Measurements from ENCODE around the gene TTLL8. TPM values are rescaled to one million over a fixed set of nuclear protein-coding genes. Genes with fewer than 3 reads are reported as not detected.

The TTLL8 gene
- polyA plus RNA-seq, 2 of the 4 experiments (the other 2 are of a cell fraction): not detected

- Histone ChIP-seq H3K9me3 (no peaks in the 10 kb centered on the region), H3K4me3 (no peak overlapping the region), H3K4me1 (no peaks in the 10 kb centered on the region), H3K27ac (no peak overlapping the region), H3K4me2 (no peak overlapping the region)
- no peak for ATAC-seq
- WGBS (ENCODE audit: missing lambda C conversion rate): 40% methylated on average over 5 of the region's 5 CpGs
- TF ChIP-seq TFCP2L1 (CRISPR knock-in tag; IDR thresholded peaks at IDR 0.05) (no peak), PHF8 (IDR thresholded peaks at IDR 0.05; ENCODE audit: borderline replicate concordance, low read depth) (no peak), CHD2 (IDR thresholded peaks at IDR 0.05; ENCODE audit: low read length, partially characterized antibody) (no peak), EHMT2 (IDR thresholded peaks at IDR 0.05; ENCODE audit: low read depth) (no peak), CHD4 (IDR thresholded peaks at IDR 0.05; ENCODE audit: borderline replicate concordance) (no peak), MAFK (IDR thresholded peaks at IDR 0.05; ENCODE audit: partially characterized antibody) (no peak), EHF (CRISPR knock-in tag; IDR thresholded peaks at IDR 0.05) (no peak), CEBPB (IDR thresholded peaks at IDR 0.05) (no peak), HOXB13 (CRISPR knock-in tag; IDR thresholded peaks at IDR 0.05; ENCODE audit: low read depth) (no peak), BHLHE40 (IDR thresholded peaks at IDR 0.05; ENCODE audit: low read depth, low read length) (no peak), HES2 (IDR thresholded peaks at IDR 0.05) (no peak)
- TF ChIP-seq, protein P1, sequence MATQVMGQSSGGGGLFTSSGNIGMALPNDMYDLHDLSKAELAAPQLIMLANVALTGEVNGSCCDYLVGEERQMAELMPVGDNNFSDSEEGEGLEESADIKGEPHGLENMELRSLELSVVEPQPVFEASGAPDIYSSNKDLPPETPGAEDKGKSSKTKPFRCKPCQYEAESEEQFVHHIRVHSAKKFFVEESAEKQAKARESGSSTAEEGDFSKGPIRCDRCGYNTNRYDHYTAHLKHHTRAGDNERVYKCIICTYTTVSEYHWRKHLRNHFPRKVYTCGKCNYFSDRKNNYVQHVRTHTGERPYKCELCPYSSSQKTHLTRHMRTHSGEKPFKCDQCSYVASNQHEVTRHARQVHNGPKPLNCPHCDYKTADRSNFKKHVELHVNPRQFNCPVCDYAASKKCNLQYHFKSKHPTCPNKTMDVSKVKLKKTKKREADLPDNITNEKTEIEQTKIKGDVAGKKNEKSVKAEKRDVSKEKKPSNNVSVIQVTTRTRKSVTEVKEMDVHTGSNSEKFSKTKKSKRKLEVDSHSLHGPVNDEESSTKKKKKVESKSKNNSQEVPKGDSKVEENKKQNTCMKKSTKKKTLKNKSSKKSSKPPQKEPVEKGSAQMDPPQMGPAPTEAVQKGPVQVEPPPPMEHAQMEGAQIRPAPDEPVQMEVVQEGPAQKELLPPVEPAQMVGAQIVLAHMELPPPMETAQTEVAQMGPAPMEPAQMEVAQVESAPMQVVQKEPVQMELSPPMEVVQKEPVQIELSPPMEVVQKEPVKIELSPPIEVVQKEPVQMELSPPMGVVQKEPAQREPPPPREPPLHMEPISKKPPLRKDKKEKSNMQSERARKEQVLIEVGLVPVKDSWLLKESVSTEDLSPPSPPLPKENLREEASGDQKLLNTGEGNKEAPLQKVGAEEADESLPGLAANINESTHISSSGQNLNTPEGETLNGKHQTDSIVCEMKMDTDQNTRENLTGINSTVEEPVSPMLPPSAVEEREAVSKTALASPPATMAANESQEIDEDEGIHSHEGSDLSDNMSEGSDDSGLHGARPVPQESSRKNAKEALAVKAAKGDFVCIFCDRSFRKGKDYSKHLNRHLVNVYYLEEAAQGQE (IDR thresholded peaks at IDR 0.05): no peak
- TF ChIP-seq, protein P2, sequence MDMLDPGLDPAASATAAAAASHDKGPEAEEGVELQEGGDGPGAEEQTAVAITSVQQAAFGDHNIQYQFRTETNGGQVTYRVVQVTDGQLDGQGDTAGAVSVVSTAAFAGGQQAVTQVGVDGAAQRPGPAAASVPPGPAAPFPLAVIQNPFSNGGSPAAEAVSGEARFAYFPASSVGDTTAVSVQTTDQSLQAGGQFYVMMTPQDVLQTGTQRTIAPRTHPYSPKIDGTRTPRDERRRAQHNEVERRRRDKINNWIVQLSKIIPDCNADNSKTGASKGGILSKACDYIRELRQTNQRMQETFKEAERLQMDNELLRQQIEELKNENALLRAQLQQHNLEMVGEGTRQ (IDR thresholded peaks at IDR 0.05): no peak
- TF ChIP-seq, protein P3, sequence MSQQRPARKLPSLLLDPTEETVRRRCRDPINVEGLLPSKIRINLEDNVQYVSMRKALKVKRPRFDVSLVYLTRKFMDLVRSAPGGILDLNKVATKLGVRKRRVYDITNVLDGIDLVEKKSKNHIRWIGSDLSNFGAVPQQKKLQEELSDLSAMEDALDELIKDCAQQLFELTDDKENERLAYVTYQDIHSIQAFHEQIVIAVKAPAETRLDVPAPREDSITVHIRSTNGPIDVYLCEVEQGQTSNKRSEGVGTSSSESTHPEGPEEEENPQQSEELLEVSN (IDR thresholded peaks at IDR 0.05; ENCODE audit: borderline replicate concordance, low read depth): no peak
- ChIA-PET POLR2A (no interaction called here), CTCF (no interaction called here)
- no peak for FAIRE-seq
- no peak for DNase-seq (ENCODE audit: low read depth in 1 of 2, low spot score in 1 of 2)
Measured at GRCh38 chr22:50086526-50086925, 28.4 kb upstream of the TTLL8 start.

- ATAC-seq: no peak
Measured at GRCh38 chr22:50085211-50085972, 27.3 kb upstream of the TTLL8 start, which contains the start of gene MLC1. MLC1 (minus strand) TSS chr22:50085426; CDS start chr22:50084902, 524 bp downstream.

DNA sequence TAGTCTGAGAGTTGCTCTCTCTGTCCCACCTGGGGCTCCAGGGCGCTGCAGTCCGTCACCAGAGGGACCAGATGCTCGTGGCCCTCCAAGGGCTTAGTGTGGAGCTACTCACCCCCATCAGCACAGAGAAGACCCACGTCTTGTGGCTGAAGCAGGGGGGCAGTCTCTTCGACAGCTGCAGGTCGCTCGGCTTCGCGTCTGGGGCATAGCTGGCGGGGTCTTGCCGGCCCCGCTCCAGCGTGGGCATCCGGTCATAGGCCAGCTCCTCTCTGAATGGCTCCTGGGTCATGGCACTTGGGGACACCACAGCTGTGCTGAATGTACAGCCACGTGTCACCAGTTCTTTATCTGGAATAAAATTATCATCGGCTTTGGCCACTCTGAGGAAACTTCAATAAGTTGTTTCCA is 26.5 kb upstream of the TTLL8 start:
- no peak overlapping the region for H3K4me2 ChIP-seq
- H3K4me3 ChIP-seq: no peak overlapping the region
- H3K27ac ChIP-seq: no peak overlapping the region
- POLR2A ChIA-PET: no interaction called here
- no peaks in the 10 kb centered on the region for H3K9me3 ChIP-seq
- FAIRE-seq: no peak
- WGBS (ENCODE audit: missing lambda C conversion rate): 67% methylated on average over 8 of the region's 16 CpGs
- DNase-seq (ENCODE audit: low read depth in 1 of 2, low spot score in 1 of 2): no peak
- ATAC-seq: no peak
- CTCF ChIA-PET: no interaction called here
- no peaks in the 10 kb centered on the region for H3K4me1 ChIP-seq
- TF ChIP-seq HEYL (CRISPR knock-in tag; IDR thresholded peaks at IDR 0.05): no peak
- no peak for TF ChIP-seq ESRRA (IDR thresholded peaks at IDR 0.05; ENCODE audit: borderline replicate concordance, low read length)
- TF ChIP-seq KDM1A (IDR thresholded peaks at IDR 0.05; ENCODE audit: low read depth): no peak
- TF ChIP-seq, protein P1 (IDR thresholded peaks at IDR 0.05): no peak
- no peak for TF ChIP-seq GATA3 (IDR thresholded peaks at IDR 0.05; ENCODE audit: borderline replicate concordance)
- TF ChIP-seq HOXA7 (CRISPR knock-in tag; IDR thresholded peaks at IDR 0.05): no peak
- TF ChIP-seq CBX8 (IDR thresholded peaks at IDR 0.05): no peak
- no peak for TF ChIP-seq RNF2 (IDR thresholded peaks at IDR 0.05; ENCODE audit: borderline replicate concordance, low read depth)
- no peak for TF ChIP-seq CHD2 (IDR thresholded peaks at IDR 0.05; ENCODE audit: low read length, partially characterized antibody)
- no peak for TF ChIP-seq FOSL2 (IDR thresholded peaks at IDR 0.05)
- no peak for TF ChIP-seq FOSL2 (CRISPR knock-in tag; IDR thresholded peaks at IDR 0.05)
- no peak for TF ChIP-seq ZNF302 (CRISPR knock-in tag; IDR thresholded peaks at IDR 0.05)
- no peak for TF ChIP-seq CBX2 (IDR thresholded peaks at IDR 0.05; ENCODE audit: borderline replicate concordance, low read depth)

More at GRCh38 chr22:50085211-50085972, 27.3 kb upstream of the TTLL8 start, which contains the start of gene MLC1:
- DNase-seq (ENCODE audit: low read depth in 1 of 2, low spot score in 1 of 2) (no peak), FAIRE-seq (no peak)
- POLR2A ChIA-PET: no interaction called here
- H3K9me3 ChIP-seq: no peaks in the 10 kb centered on the region
- no peak within 1 kb of the TSS for H3K4me3 ChIP-seq
- no peak within 1 kb of the TSS for H3K27ac ChIP-seq
- TF ChIP-seq NR3C1 (IDR thresholded peaks at IDR 0.05) (no peak), ZSCAN20 (CRISPR knock-in tag; IDR thresholded peaks at IDR 0.05) (no peak)
- H3K4me2 ChIP-seq: no peak within 1 kb of the TSS
- WGBS (ENCODE audit: missing lambda C conversion rate): 66% methylated on average over 29 of the region's 29 CpGs
- H3K4me1 ChIP-seq: no peaks in the 10 kb centered on the region
- CTCF ChIA-PET: no interaction called here

Data from A549 (cell line).